HEK293T (cell line): ENCODE data around the gene TTC28.

ENCODE experiments used
- ARNT ChIP-seq: fragments of 450-650 bp; IDR thresholded peaks from 2 replicates; pipeline ENCODE4 v1.6.1; 2017; ENCODE audit warnings: mild to moderate bottlenecking
- BHLHE40 ChIP-seq: fragments of 450-650 bp; IDR thresholded peaks from 2 replicates; pipeline ENCODE4 v1.6.1; 2016; ENCODE audit warnings: mild to moderate bottlenecking, moderate library complexity, borderline replicate concordance
- FOXA1 ChIP-seq: fragments of 450-650 bp; IDR thresholded peaks from 2 replicates; pipeline ENCODE4 v1.6.1; 2016; ENCODE audit warnings: mild to moderate bottlenecking
- HDGF ChIP-seq: fragments of 450-650 bp; IDR thresholded peaks from 2 replicates; pipeline ENCODE4 v1.6.1; 2017; ENCODE audit warnings: antibody characterized with exemption, borderline replicate concordance
- SUZ12 ChIP-seq: fragments of 450-650 bp; IDR thresholded peaks from 2 replicates; pipeline ENCODE4 v1.6.1; 2016; ENCODE audit warnings: mild to moderate bottlenecking
- TARDBP ChIP-seq: fragments of 450-650 bp; IDR thresholded peaks from 2 replicates; pipeline ENCODE4 v1.6.1; 2016

GRCh38 chr22:28241656-28242290, 437.9 kb downstream of the TTC28 start:
- no peak for TF ChIP-seq ARNT
- TF ChIP-seq HDGF = no peak
- TF ChIP-seq FOXA1 = no peak
- TF ChIP-seq TARDBP = no peak
- TF ChIP-seq SUZ12 = no peak
- no peak for TF ChIP-seq BHLHE40
